ENCODE measurements around the gene ANKRD37.

Gene ANKRD37

DNA sequence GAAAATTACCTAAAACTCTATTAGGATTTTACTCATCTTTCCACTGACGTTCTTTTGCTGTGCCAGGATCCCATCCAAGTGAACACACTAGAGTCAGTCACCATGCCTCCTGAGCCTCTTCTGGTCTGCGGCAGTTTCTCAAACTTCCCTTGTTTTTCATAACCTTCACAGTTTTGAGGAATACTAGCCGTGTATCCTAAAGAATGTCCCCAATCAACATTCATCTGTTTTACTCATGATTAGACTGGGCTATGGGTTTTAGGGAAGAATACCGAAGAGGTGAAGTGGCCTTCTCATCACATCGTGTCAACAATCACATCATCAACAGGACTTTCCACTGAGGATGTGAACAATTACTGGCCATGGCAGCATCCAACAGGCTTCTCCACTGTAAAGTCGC lies 5.7 kb upstream of the ANKRD37 start:
- Histone ChIP-seq H3K9me2 (replicated peaks; ENCODE audit: insufficient read depth, low read length) (no peaks in the 10 kb centered on the region), H2AFZ (ENCODE audit: low read depth, low read length, severe bottlenecking) (no peak overlapping the region), H3K36me3 (ENCODE audit: low read length) (no peaks in the 10 kb centered on the region), H4K20me1 (ENCODE audit: low read depth, low read length) (no peaks in the 10 kb centered on the region), H3K4me2 (ENCODE audit: low read depth, low read length, poor library complexity, severe bottlenecking) (no peak overlapping the region), H3K4me3 (ENCODE audit: insufficient read depth, low read length, poor library complexity, severe bottlenecking) (no peak overlapping the region), H3K9me3 (ENCODE audit: insufficient read depth, low read length) (no peaks in the 10 kb centered on the region), H3F3A (ENCODE audit: insufficient read depth) (peaks cover 25% of the 10 kb centered on the region), H3K27me3 (ENCODE audit: low read length) (no peaks in the 10 kb centered on the region), H3K9ac (ENCODE audit: low read length) (no peak overlapping the region), H3K79me2 (ENCODE audit: insufficient read depth, low read length) (no peaks in the 10 kb centered on the region), H3K27ac (ENCODE audit: low read depth, low read length) (no peak overlapping the region)
- no peak for TF ChIP-seq EZH2phosphoT487 (conservative IDR thresholded peaks at IDR 0.05; ENCODE audit: low read length)
- no peak for TF ChIP-seq CTCF (IDR thresholded peaks at IDR 0.05; ENCODE audit: insufficient read depth, low read length, poor library complexity, severe bottlenecking)

DNA sequence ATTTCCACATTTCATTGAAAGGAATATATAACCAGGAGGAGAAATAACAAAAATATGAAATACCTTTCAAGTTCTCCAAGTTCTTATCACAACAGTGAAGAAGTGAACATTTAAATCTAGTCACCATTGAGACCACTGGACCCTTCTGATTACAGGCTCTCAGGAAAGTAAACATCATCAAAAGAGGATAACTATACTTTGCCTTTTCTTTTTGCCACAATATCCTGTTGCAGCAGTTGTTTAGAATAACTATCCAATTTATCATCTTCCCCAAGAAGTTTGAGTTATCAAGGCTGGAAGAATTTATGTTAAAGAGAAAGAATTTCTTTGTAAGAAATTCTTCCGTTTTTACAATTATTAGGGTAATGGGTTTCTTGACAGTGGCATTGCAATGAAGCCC lies 4.5 kb upstream of the ANKRD37 start:
- no peak overlapping the region for H3K9ac ChIP-seq (ENCODE audit: low read length)
- H3K4me3 ChIP-seq (ENCODE audit: insufficient read depth, low read length, poor library complexity, severe bottlenecking): no peak overlapping the region
- no peak overlapping the region for H3K27ac ChIP-seq (ENCODE audit: low read depth, low read length)
- H3K36me3 ChIP-seq (ENCODE audit: low read length): no peaks in the 10 kb centered on the region
- H2AFZ ChIP-seq (ENCODE audit: low read depth, low read length, severe bottlenecking): no peak overlapping the region
- no peaks in the 10 kb centered on the region for H3K9me2 ChIP-seq (replicated peaks; ENCODE audit: insufficient read depth, low read length)
- H3K79me2 ChIP-seq (ENCODE audit: insufficient read depth, low read length): no peaks in the 10 kb centered on the region
- peaks cover 25% of the 10 kb centered on the region for H3F3A ChIP-seq (ENCODE audit: insufficient read depth)
- TF ChIP-seq CTCF (IDR thresholded peaks at IDR 0.05; ENCODE audit: insufficient read depth, low read length, poor library complexity, severe bottlenecking): no peak
- no peak for TF ChIP-seq EZH2phosphoT487 (conservative IDR thresholded peaks at IDR 0.05; ENCODE audit: low read length)
- H3K4me2 ChIP-seq (ENCODE audit: low read depth, low read length, poor library complexity, severe bottlenecking): no peak overlapping the region
- H4K20me1 ChIP-seq (ENCODE audit: low read depth, low read length): no peaks in the 10 kb centered on the region
- H3K9me3 ChIP-seq (ENCODE audit: insufficient read depth, low read length): no peaks in the 10 kb centered on the region
- no peaks in the 10 kb centered on the region for H3K27me3 ChIP-seq (ENCODE audit: low read length)

- H2AFZ ChIP-seq (ENCODE audit: low read depth, low read length, severe bottlenecking): peak overlapping the region; percentile 77
- peaks cover 11% of the 10 kb centered on the region for H3K36me3 ChIP-seq (ENCODE audit: low read length)
- peak overlapping the region; percentile 64; the same call in 1 of the 2 replicates for H3K27ac ChIP-seq (ENCODE audit: low read depth, low read length)
- H3K9ac ChIP-seq (ENCODE audit: low read length): peak overlapping the region; percentile 84
- no peaks in the 10 kb centered on the region for H4K20me1 ChIP-seq (ENCODE audit: low read depth, low read length)
- no peaks in the 10 kb centered on the region for H3K9me2 ChIP-seq (replicated peaks; ENCODE audit: insufficient read depth, low read length)
- no peaks in the 10 kb centered on the region for H3K27me3 ChIP-seq (ENCODE audit: low read length)
- no peaks in the 10 kb centered on the region for H3K9me3 ChIP-seq (ENCODE audit: insufficient read depth, low read length)
- H3K79me2 ChIP-seq (ENCODE audit: insufficient read depth, low read length): no peaks in the 10 kb centered on the region
- H3F3A ChIP-seq (ENCODE audit: insufficient read depth): peaks cover 31% of the 10 kb centered on the region
- TF ChIP-seq EZH2phosphoT487 (conservative IDR thresholded peaks at IDR 0.05; ENCODE audit: low read length) (no peak), CTCF (IDR thresholded peaks at IDR 0.05; ENCODE audit: insufficient read depth, low read length, poor library complexity, severe bottlenecking) (no peak)
- H3K4me2 ChIP-seq (ENCODE audit: low read depth, low read length, poor library complexity, severe bottlenecking): peak overlapping the region; percentile 95
- peak overlapping the region; percentile 77 for H3K4me3 ChIP-seq (ENCODE audit: insufficient read depth, low read length, poor library complexity, severe bottlenecking)
Observed at GRCh38 chr4:185394568-185395237, 1.9 kb upstream of the ANKRD37 start.
